HG02970 (cell line): ENCODE data around the gene FGF2.
A peak's percentile ranks its signal among the peaks of the same experiment; 100 is the strongest.
"Not testable (repeated sequence)": the region's sequence is repeated elsewhere in the genome, so short reads cannot be mapped to it uniquely, and the experiment has no call there.

Experiments
- ATAC-seq: cut with Tn5 transposase; IDR thresholded peaks from one replicate; pipeline ENCODE4 v1.9.1; 2021; ENCODE audit warnings: mild to moderate bottlenecking, moderate library complexity, moderate number of reproducible peaks; ENCODE audit not compliant: unreplicated experiment, low FRiP score

The FGF2 gene

DNA sequence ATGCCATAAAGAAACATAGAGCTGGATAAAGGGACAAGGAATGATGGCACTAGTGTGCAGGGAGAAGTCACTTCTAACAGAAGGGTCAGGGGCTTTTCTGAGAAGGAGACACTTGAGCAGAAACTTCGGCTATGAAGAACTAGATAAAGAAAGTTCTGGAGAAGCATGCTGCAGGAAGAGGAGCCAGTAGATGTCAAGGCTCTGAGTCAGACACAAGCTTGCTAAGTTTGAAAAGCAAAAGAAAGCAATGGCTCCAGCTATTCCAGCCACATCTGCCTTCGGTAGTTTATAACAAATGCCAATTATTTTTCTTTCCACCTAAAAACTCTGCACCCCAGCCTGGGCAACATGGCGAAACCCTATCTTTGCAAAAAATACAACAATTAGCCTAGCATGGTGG is 88.3 kb downstream of the FGF2 start:
- ATAC-seq, result no peak

DNA sequence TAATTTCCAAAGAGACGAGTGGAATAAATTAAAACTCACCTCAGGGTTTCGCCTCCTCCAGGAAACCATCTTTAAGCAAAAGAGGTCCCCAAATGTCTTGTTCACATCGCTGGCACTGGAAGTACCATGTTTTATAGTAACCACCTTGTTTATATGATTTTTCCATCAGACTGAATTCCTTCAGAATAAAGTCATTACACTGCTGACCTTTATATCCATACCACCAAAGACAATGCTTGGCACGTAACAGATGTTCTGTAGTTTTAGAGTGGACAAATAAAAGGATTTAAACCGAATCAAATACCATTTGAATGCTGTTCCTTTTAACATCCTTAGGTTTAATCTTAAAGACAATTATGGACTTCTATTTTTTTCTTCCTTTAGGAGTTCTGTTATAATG is 91.1 kb downstream of the FGF2 start:
- no peak for ATAC-seq

- ATAC-seq, result no peak
These were observed 93.8 kb downstream of the FGF2 start for GRCh38 chr4:122920473-122920872.

DNA sequence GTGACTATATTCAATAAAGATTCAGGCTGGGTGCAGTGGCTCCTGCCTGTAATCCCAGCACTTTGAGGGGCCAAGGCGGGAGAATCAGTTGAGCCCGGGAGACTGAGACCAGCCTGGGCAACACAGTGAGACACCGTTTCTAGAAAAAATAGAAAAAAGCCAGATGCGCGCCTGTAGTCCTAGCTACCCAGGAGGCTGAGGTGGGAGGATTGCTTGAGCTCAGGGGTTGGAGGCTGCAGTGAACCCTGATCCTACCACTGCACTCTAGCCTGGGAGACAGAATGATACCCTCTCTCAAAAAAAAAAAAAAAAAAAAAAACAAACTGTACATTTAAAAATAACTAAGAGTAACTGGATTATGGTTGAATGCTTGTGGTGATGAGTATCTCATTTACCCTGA is 94.7 kb downstream of the FGF2 start:
- ATAC-seq, result no peak

- peak; percentile 71 for ATAC-seq
These were observed 95.6 kb downstream of the FGF2 start, which contains the start of gene NUDT6 for GRCh38 chr4:122921971-122922876. TSS of gene NUDT6 (minus strand) at chr4:122922597. CDS start at chr4:122922572, 25 bp downstream.

GRCh38 chr4:122922877-122923511 is 96.4 kb downstream of the FGF2 start:
- peak; percentile 95 for ATAC-seq

DNA sequence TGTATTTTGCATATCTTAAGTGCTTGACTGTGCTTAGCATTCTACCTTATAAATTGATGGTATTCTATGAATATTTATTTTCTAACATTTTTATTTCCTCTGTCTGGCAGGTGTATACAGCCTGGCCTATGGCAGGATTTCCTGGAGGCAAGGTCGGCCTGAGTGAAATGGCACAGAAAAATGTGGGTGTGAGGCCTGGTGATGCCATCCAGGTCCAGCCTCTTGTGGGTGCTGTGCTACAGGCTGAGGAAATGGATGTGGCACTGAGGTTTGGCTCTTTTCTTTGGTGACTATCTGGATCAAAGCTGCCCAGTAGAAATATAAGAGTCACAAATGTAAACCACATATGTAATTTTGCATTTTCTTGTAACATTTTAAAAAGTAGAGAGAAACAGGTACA is 102.3 kb downstream of the FGF2 start:
- ATAC-seq, result no peak

GRCh38 chr4:122930862-122931261 is 104.2 kb downstream of the FGF2 start:
- ATAC-seq, result no peak

DNA sequence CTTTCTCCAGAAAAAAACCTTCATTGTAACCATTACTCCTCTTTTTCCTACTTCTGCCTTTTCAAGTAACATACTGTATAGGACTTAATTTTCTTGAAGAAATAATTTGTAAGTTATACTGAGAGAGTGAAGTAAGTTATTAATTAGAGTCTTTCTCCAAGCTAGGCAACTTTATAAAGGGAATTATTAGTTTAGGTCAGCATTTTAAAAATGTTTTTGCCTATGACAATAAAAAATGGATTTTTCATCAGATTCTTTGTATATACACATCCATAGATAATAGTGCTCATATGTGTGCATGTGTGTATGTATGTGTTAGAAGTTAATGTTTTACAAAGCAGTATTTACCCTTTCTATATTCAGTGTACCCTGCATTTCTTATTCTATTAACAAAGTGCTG is 106.1 kb downstream of the FGF2 start:
- no peak for ATAC-seq

DNA sequence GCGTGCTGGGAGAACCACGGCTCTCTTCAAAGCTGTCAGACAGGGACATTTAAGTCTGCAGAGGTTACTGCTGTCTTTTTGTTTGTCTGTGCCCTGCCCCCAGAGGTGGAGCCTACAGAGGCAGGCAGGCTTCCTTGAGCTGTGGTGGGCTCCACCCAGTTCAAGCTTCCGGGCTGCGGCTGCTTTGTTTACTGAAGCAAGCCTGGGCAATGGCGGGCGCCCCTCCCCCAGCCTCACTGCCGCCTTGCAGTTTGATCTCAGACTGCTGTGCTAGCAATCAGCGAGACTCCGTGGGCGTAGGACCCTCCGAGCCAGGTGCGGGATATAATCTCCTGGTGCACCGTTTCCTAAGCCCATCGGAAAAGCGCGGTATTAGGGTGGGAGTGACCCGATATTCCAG is 118.5 kb downstream of the FGF2 start:
- not testable (repeated sequence) for ATAC-seq

DNA sequence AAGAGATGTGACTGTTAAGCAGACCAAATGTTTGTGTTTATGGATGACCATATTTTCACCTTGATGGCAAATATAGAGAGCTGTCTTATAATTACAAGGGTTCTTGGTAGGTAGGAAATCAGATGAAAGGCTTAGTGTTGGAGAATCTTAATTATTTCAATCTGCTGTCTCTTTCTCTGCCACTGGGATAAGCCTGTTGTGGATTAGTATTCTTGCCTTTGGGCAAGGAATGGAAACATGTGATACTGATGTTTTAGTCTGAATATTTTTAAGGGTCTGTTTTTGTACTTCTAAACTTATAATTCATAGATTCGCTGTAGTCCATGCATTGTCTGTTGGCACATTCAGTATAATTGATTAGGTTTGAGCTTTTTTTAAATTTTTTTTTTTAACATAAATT is 119.5 kb downstream of the FGF2 start:
- no peak for ATAC-seq
